GM03348 (cell line): ENCODE data around the gene SYT7.
A peak's percentile ranks its signal among the peaks of the same experiment; 100 is the strongest.

Experiments
- DNase-seq: peaks from one replicate; pipeline ENCODE4 v3.0.0; 2012; ENCODE audit warnings: low spot score

SYT7 gene

GRCh38 chr11:61585115-61585514, 4.2 kb upstream of the SYT7 start:
- no peak for DNase-seq

GRCh38 chr11:61581931-61582330, 1.1 kb upstream of the SYT7 start:
- DNase-seq: no peak

GRCh38 chr11:61580271-61580888, 496 bp downstream of the SYT7 start:
- no peak for DNase-seq

- no peak for DNase-seq
These were observed 1.1 kb downstream of the SYT7 start for GRCh38 chr11:61579676-61580270.

GRCh38 chr11:61578819-61579675, 1.8 kb downstream of the SYT7 start:
- DNase-seq: no peak

GRCh38 chr11:61577383-61578118, 3.3 kb downstream of the SYT7 start:
- DNase-seq: no peak

- DNase-seq: no peak
These were observed 4.7 kb downstream of the SYT7 start for GRCh38 chr11:61575886-61576861.

- DNase-seq: no peak
These were observed 6.3 kb downstream of the SYT7 start for GRCh38 chr11:61574611-61575010.

- DNase-seq: no peak
These were observed 8.0 kb downstream of the SYT7 start for GRCh38 chr11:61572913-61573312.

- DNase-seq: no peak
These were observed 9.0 kb downstream of the SYT7 start for GRCh38 chr11:61571869-61572268.

GRCh38 chr11:61571337-61571736, 9.5 kb downstream of the SYT7 start:
- DNase-seq: no peak

- DNase-seq: no peak
These were observed 11.2 kb downstream of the SYT7 start for GRCh38 chr11:61569701-61570100.

GRCh38 chr11:61569018-61569417, 11.9 kb downstream of the SYT7 start:
- no peak for DNase-seq

GRCh38 chr11:61567286-61568061, 13.4 kb downstream of the SYT7 start:
- peak; percentile 92 for DNase-seq

GRCh38 chr11:61564936-61565696, 15.8 kb downstream of the SYT7 start:
- no peak for DNase-seq

GRCh38 chr11:61560751-61561150, 20.1 kb downstream of the SYT7 start:
- DNase-seq: no peak

- no peak for DNase-seq
These were observed 24.3 kb downstream of the SYT7 start for GRCh38 chr11:61556621-61557020.

- no peak for DNase-seq
These were observed 24.9 kb downstream of the SYT7 start for GRCh38 chr11:61555978-61556377.

GRCh38 chr11:61555051-61555969, 25.6 kb downstream of the SYT7 start:
- peak; percentile 53 for DNase-seq
